GM10248 (cell line): ENCODE measurements around the gene SSR2.

Experiments used
- CTCF ChIA-PET: fragments of 300-600 bp; sonication (Branson Sonifier 250); formaldehyde crosslinking; extraction: SDS; loops from one replicate; lab custom pipeline; 2021; ENCODE audit warnings: antibody characterized with exemption; lab: Yijun Ruan, JAX
- POLR2A ChIA-PET: fragments of 350-650 bp; sonication (Branson Sonifier 250); formaldehyde crosslinking; extraction: SDS; loops from one replicate; lab custom pipeline; 2020; ENCODE audit warnings: antibody characterized with exemption; lab: Yijun Ruan, JAX
- DNase-seq: peaks from one replicate; pipeline ENCODE4 v3.0.0; 2012; ENCODE audit errors: extremely low spot score
- CTCF ChIP-seq: IDR thresholded peaks from 2 replicates; pipeline ENCODE4 v1.5.1; 2012; ENCODE audit warnings: mild to moderate bottlenecking, low read depth; ENCODE audit errors: extremely low read depth, missing control alignments, control extremely low read depth

SSR2 gene

GRCh38 chr1:156001021-156001661 is 19.6 kb downstream of the SSR2 start:
- DNase-seq = no peak
- ChIA-PET POLR2A (no interaction called here), CTCF (interaction anchor here (1.4 to 3.5 kb wide), 3 partner anchors 11 to 65 kb away, joined by 4 to 13 read pairs (median 11); no protein-coding TSS in a partner anchor)
- TF ChIP-seq CTCF = no peak

GRCh38 chr1:155999964-156000363 is 20.8 kb downstream of the SSR2 start:
- DNase-seq = no peak
- CTCF ChIA-PET = interaction anchor here (1.4 to 3.5 kb wide), 3 partner anchors 10 to 67 kb away, joined by 4 to 11 read pairs (median 5); no protein-coding TSS in a partner anchor
- POLR2A ChIA-PET = no interaction called here
- TF ChIP-seq CTCF = no peak

GRCh38 chr1:155996166-155996565 is 24.6 kb downstream of the SSR2 start:
- CTCF ChIA-PET = interaction anchor here (1.2 to 10.3 kb wide), 5 partner anchors 9 to 95 kb away, joined by 3 to 215 read pairs (median 6); partner anchors contain the start of gene ARHGEF2
- no peak for DNase-seq
- TF ChIP-seq CTCF = no peak
- POLR2A ChIA-PET = interaction anchor here (0.6 kb wide), 1 partner anchor 20 kb away, joined by 3 read pairs; no protein-coding TSS in a partner anchor

GRCh38 chr1:155993595-155993994 is 27.2 kb downstream of the SSR2 start:
- no peak for DNase-seq
- ChIA-PET CTCF (interaction anchor here (1.6 to 10.3 kb wide), 3 partner anchors 15 to 56 kb away, joined by 6 to 215 read pairs (median 69); partner anchors contain the start of gene ARHGEF2), POLR2A (no interaction called here)
- TF ChIP-seq CTCF = no peak

- ChIA-PET CTCF (interaction anchor here (0.6 to 10.3 kb wide), 52 partner anchors 9 to 740 kb away, joined by 3 to 215 read pairs (median 6); partner anchors contain the start of genes ARHGEF2, GON4L, KHDC4 and LMNA), POLR2A (interaction anchor here (0.5 to 0.9 kb wide), 3 partner anchors 46 to 95 kb away, joined by 3 to 4 read pairs (median 3); no protein-coding TSS in a partner anchor)
- TF ChIP-seq CTCF = no peak
- peak; percentile 55 for DNase-seq
Observed at GRCh38 chr1:155990005-155990739, 30.6 kb downstream of the SSR2 start.
